SKM-1 treated with dmso at 0.1 percent for 144 hours (cell line): ENCODE data around the gene BRD4.
A peak's percentile ranks its signal among the peaks of the same experiment; 100 is the strongest.

ENCODE experiments used
- DNase-seq: peaks from one replicate; lab custom pipeline; 2025; ENCODE audit not compliant: unreplicated experiment; lab: John Stamatoyannopoulos, UW

The BRD4 gene

GRCh38 chr19:15291548-15292021 lies 40.8 kb downstream of the BRD4 start:
- no peak for DNase-seq

GRCh38 chr19:15291089-15291488 lies 41.2 kb downstream of the BRD4 start:
- no peak for DNase-seq

DNA sequence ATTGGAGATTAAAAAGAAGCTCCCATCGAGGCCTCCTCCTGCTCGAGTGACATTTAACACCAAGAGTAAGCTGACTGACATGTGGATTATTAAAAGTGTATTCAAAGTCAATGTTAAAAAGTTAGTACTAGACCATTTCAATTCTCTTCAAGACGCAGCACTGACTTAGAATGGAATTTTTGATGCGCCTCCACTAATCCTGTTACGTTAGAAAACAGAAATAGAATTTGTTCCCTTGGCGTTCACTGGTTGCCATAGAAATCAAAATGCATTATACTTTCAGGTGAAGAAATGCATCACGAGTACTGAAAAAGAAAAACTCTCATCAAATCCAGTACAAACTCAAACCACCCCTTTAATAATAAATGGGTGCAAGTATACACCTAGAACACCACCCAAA lies 42.2 kb downstream of the BRD4 start:
- DNase-seq = no peak

- no peak for DNase-seq
These were observed 42.7 kb downstream of the BRD4 start for GRCh38 chr19:15289673-15290072.

- no peak for DNase-seq
These were observed 44.0 kb downstream of the BRD4 start for GRCh38 chr19:15288146-15288963.

DNA sequence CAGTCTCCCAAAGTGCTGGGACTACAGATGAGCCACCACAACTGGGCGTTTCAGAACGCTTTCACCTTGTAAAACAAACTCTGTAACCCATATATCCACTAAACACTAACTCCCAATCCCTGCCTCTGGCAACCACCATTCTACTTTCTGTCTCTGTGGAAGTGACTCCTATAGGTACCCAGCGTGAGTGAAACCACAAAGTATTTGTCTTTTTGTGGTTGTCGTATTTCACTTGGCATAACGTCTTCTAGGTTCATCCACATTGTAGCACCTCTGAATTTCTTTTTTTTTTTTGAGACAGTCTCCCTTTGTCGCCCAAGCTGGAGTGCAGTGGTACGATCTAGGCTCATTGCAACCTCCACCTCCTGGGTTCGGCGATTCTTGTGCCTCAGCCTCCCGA lies 44.8 kb downstream of the BRD4 start:
- DNase-seq = no peak

DNA sequence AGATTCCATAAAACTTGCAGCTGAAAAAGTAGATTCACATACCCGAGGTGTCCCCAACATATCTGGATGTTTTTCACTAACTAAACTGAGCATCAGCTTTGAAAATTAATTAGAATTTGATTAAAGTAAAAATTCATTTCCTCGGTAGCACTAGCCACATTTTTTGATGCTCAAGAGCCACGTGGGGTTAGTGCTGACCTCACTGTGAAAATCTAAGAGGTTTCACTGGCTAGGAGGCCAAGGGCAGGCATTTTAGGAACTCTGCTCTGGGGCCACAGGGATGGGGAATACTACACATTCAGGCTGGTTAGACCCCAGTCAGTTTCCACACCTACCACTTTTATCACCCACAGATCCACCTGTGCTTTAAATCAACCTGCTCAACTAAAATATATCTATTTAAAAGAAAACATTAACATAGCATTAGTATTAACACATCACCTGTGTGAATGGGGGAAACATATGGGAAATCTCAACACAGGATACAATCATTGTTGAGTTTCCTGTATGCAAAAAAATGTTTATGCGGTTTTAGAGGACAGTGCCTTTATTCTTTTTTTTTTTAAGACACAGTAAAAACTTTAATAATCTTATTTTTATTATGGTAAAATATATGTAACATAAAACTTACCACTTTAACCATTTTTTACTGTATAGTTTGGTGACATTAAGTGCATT lies 45.5 kb downstream of the BRD4 start:
- no peak for DNase-seq

GRCh38 chr19:15285896-15286591 lies 46.3 kb downstream of the BRD4 start:
- peak; percentile 79 for DNase-seq

DNA sequence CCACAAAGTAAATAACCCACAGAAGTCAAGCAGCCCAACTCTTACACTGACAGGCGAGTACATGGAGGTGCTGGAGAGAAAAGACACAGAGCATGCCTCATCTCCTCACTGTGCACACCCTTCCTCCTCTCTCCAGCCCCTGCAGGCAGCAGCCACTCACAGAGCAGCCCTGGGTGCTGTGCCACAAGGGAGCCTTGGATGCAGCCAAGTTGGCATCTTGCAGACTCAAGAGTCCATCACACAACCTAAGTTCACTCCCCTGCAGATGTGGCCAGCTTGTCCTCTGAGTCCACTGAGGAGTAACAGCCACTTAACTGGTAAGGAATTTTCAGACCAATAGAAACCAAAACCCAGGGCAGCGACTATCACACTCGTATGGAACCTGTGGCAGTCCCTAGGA lies 47.4 kb downstream of the BRD4 start:
- DNase-seq = no peak

DNA sequence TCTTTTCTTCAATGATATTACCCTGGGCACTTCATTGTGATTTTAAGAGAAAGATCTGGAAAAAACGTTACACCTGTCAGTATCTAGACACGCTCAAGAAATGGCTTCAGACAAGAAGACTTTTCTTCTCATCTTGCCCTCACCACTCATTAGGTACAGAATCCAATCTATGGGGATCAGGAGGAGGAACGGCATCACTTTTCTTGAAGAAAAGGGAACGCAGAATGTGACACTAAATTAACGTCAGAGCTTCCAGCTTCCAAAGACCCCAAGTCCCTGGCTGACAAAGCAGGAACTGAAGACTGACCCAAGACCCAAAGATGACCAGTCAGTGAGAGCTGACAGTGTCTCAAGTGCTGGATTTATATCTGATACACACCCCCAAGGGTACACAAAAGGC lies 48.2 kb downstream of the BRD4 start:
- no peak for DNase-seq

DNA sequence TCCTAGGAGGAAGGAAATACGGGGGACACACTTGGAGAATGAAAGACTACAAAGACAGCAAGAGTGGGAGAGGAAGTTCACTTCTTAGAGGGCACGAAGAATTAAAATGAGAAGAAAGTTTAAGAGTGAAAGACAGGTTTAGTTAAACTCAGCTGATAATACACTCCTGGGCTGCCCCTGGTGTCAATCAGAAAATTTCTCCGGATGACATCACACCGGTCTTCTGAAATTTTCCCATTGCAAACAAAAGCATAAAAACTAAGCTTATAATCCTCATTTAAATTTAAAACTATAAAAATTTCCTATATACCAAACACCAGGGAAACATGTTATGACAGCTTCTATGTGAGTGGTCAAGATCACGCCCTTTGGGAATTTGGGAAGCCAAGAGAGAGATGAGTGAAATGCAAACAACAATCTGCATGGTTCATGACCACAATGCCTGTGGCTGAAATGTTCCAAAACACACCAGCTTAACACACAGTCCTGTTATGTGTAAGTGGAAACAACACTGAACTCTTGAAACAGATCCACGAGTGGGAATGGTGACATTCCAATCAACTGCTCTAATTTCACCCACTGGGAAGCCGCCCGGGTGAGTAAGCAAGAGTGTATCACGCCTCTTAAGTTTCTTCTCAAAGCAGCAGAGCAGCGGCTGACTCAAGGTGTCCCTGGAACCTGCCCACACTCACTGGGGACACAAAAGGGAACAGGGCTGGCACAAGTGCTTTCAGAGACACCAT lies 49.0 kb downstream of the BRD4 start:
- no peak for DNase-seq

DNA sequence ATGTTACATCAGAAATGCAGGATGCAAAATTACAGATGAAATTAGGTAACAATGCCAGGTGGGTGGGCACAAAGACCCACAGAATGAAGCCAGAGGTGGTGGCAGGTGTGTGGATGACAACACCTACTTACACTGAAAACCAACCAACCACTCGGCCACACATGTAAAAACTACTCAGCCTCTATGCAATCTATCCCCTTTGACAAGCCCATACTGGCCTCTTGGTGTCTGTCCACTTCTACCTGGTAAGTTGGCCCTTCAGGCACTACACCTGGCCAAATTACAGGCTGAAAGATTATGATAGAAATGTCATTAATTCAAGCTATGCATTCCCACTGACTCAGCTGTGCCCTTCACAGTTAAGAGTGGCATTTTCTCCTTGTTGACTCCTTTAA lies 50.0 kb downstream of the BRD4 start:
- no peak for DNase-seq

GRCh38 chr19:15280915-15281683 lies 51.2 kb downstream of the BRD4 start:
- no peak for DNase-seq

DNA sequence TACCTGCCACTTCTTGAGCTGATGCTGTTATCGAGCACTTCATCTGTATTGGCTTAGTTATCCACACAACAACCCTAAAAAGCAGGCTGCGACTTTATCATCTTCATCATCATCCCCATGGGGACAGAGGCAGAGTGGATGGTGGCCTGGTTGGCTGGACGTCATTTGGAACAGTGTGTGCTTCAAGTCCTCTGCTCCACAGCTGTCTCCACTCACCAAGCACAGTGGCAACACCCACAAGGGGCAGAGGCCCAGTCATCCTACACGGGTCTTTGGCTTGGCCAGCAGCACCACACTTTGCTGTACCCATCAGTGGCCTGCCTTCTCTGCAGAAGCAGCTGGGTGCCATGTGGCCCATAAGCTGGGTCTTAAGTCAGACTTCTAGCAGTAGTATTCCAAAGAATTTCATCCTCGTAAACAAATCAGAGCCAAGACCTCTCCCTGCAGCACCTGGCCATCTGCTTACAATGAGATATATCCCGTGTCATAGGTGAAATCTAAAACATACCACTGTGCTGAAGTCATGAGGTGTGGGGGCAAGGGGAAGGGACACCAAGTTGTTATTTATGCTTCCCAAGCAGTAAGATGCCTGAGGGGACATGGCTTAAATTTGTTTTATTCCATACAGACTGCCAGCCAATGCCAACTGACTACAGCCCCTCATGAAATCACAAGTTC lies 52.2 kb downstream of the BRD4 start:
- DNase-seq = no peak

DNA sequence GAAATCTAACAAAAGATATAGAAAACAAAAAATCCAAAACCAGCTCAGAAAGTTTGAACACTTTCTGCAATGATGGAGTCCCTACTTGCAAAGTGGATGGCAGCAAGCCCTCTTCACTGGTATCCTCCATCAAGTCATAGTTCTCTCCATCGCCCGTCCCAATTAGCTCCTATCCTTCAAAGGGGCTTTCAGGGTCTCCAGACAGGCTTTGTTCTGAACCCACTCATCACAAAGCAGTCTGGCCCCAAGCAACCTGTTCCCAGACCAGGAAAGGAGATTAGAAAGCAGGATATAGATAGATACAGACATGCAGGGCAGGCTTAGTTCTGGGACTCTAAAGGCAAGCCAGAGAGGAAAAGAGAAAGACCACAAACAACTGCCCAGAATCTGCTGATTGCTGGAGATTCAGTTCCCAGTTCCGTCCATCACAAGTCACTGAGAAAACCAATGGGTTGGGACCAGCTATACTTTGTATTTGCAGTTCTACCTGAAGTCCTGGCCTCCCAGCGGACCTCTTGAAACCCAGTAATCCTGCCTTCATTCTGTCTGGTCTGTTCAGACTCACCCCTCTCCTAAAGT lies 52.9 kb downstream of the BRD4 start:
- no peak for DNase-seq

- no peak for DNase-seq
These were observed 55.6 kb downstream of the BRD4 start for GRCh38 chr19:15276620-15277215.

GRCh38 chr19:15274477-15274876 lies 57.9 kb downstream of the BRD4 start:
- DNase-seq = no peak

GRCh38 chr19:15269806-15270205 lies 62.5 kb downstream of the BRD4 start:
- DNase-seq = no peak

DNA sequence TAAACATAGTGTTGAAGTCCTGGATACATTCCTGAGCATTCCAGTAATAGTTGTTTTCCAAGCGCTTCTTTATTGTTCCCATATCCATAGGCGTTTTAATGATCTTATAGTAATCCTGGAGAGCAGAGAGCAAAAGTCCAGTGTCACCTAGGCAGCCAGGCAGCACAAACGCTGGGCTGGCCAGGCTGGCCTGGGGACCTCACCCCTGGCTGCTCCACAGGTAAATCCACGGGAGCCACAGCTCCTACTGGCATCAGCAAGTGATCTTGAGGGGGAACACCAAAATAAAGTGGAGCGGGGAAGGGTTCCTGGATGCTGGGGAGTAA lies 63.4 kb downstream of the BRD4 start:
- no peak for DNase-seq
